K562 (cell line): ENCODE results near the gene HMG20B. TPM values are rescaled to one million over a fixed set of nuclear protein-coding genes. Genes with fewer than 3 reads are reported as not detected.
A peak's percentile ranks its signal among the peaks of the same experiment; 100 is the strongest.

Source experiments
- ADNP ChIP-seq: fragments of 200-800 bp; sonication (Bioruptor generic); IDR thresholded peaks from 2 replicates; pipeline ENCODE4 v1.6.1; 2016; ENCODE audit warnings: missing genetic modification characterization, missing compliant biosample characterization
- ATF6 ChIP-seq: sonication (generic); formaldehyde crosslinking; IDR thresholded peaks from 2 replicates; pipeline ENCODE4 v1.4.0; 2020; ENCODE audit warnings: mild to moderate bottlenecking, missing genetic modification reagents
- CBX1 ChIP-seq: sonication (generic); IDR thresholded peaks from 2 replicates; pipeline ENCODE4 v1.6.1; 2016; ENCODE audit warnings: antibody characterized with exemption, low read depth, mild to moderate bottlenecking
- CHD2 ChIP-seq: IDR thresholded peaks from 2 replicates; pipeline ENCODE4 v1.6.1; 2011; ENCODE audit warnings: low read depth, low read length
- CLOCK ChIP-seq: fragments of 250-450 bp; sonication (Bioruptor Pico); IDR thresholded peaks from 2 replicates; pipeline ENCODE4 v1.4.0; 2020; ENCODE audit warnings: mild to moderate bottlenecking, moderate library complexity, borderline replicate concordance
- CREBBP ChIP-seq: IDR thresholded peaks from one replicate; pipeline ENCODE4 v1.6.1; 2012; ENCODE audit warnings: low read depth, mild to moderate bottlenecking, control low read depth, inconsistent platforms, low read length
- FOXJ3 ChIP-seq: sonication (generic); formaldehyde crosslinking; IDR thresholded peaks from 2 replicates; pipeline ENCODE4 v1.4.0; 2020; ENCODE audit warnings: mild to moderate bottlenecking, missing genetic modification reagents
- FOXK1 ChIP-seq: sonication (generic); formaldehyde crosslinking; IDR thresholded peaks from 2 replicates; pipeline ENCODE4 v1.8.0; 2022; ENCODE audit warnings: missing genetic modification reagents, mild to moderate bottlenecking, borderline replicate concordance
- GTF2E2 ChIP-seq: fragments of 200-800 bp; sonication (Bioruptor generic); IDR thresholded peaks from 2 replicates; pipeline ENCODE4 v1.6.1; 2016; ENCODE audit warnings: missing genetic modification characterization, missing compliant biosample characterization
- NFXL1 ChIP-seq: fragments of 450-650 bp; formaldehyde crosslinking; IDR thresholded peaks from 2 replicates; pipeline ENCODE4 v1.4.0; 2021; ENCODE audit warnings: mild to moderate bottlenecking
- NR2F6 ChIP-seq: fragments of 450-650 bp; formaldehyde crosslinking; IDR thresholded peaks from 2 replicates; pipeline ENCODE4 v1.4.0; 2020; ENCODE audit warnings: mild to moderate bottlenecking
- NR3C1 ChIP-seq: sonication (generic); formaldehyde crosslinking; IDR thresholded peaks from 2 replicates; pipeline ENCODE4 v1.8.1; 2022; ENCODE audit warnings: missing genetic modification reagents
- PCBP2 ChIP-seq: fragments of 200-400 bp; formaldehyde crosslinking; IDR thresholded peaks from 2 replicates; pipeline ENCODE4 v1.6.1; 2018; ENCODE audit warnings: low read length, low read depth, mild to moderate bottlenecking, moderate library complexity; ENCODE audit not compliant: poor library complexity, severe bottlenecking
- SLC30A9 ChIP-seq: fragments of 250-450 bp; sonication (Bioruptor Pico); IDR thresholded peaks from 2 replicates; pipeline ENCODE4 v1.8.0; 2022; ENCODE audit warnings: mild to moderate bottlenecking, moderate library complexity
- SMAD3 ChIP-seq: fragments of 450-650 bp; formaldehyde crosslinking; conservative IDR thresholded peaks from 2 replicates; pipeline ENCODE4 v1.4.0; 2020; ENCODE audit warnings: mild to moderate bottlenecking
- SMARCE1 ChIP-seq: fragments of 450-650 bp; IDR thresholded peaks from 2 replicates; pipeline ENCODE4 v1.7.1; 2016; ENCODE audit warnings: mild to moderate bottlenecking
- TARDBP ChIP-seq: fragments of 450-650 bp; IDR thresholded peaks from 2 replicates; pipeline ENCODE4 v1.6.1; 2016
- TFAM ChIP-seq: fragments of 250-450 bp; sonication (Bioruptor Pico); conservative IDR thresholded peaks from 2 replicates; pipeline ENCODE4 v1.5.0; 2021; ENCODE audit warnings: mild to moderate bottlenecking, moderate library complexity
- YY1 ChIP-seq, 3 experiments: IDR thresholded peaks; 2 replicates each; pipeline ENCODE4 v1.6.1; 2011; ENCODE audit warnings: low read length in 2 of 3, mild to moderate bottlenecking in 2 of 3, moderate library complexity in 2 of 3, borderline replicate concordance in 1 of 3, control low read depth in 1 of 3, low read depth in 1 of 3; ENCODE audit not compliant: insufficient read depth in 3 of 3, insufficient replicate concordance in 2 of 3, control insufficient read depth in 1 of 3, insufficient read length in 1 of 3; ENCODE audit errors: extremely low read depth in 1 of 3
- ZNF224 ChIP-seq: sonication (generic); formaldehyde crosslinking; IDR thresholded peaks from 2 replicates; pipeline ENCODE4 v1.8.0; 2022; ENCODE audit warnings: mild to moderate bottlenecking, missing genetic modification reagents
- ZNF280B ChIP-seq: fragments of 250-450 bp; sonication (Bioruptor Pico); IDR thresholded peaks from 2 replicates; pipeline ENCODE4 v1.5.1; 2021; ENCODE audit warnings: mild to moderate bottlenecking
- ZNF3 ChIP-seq: fragments of 250-450 bp; sonication (Bioruptor Pico); IDR thresholded peaks from 2 replicates; pipeline ENCODE4 v1.5.0; 2021; ENCODE audit warnings: mild to moderate bottlenecking, moderate library complexity
- ZSCAN29 ChIP-seq: fragments of 450-650 bp; IDR thresholded peaks from 2 replicates; pipeline ENCODE4 v1.6.1; 2017
- polyA plus RNA-seq, 8 experiments: library from polyadenylated mRNA; depleted of rRNA in 4 of 8; stranded (reverse) in 5 of 8; unstranded in 3 of 8; fragments of >200 nt; fragmentation: Nextera tagmentation in 2 of 8; fragmentation: Illumina TruSeq in 1 of 8; extraction: Ambion mirVana in 2 of 8; extraction: Trizol in 1 of 8; gene quantifications; 2 replicates each; pipeline versions ENCODE4 v1.2.1 to v1.2.3, GENCODE V29; 2011 to 2014; ENCODE audit warnings: inconsistent platforms in 1 of 8, missing spikeins in 1 of 8
- total RNA-seq, 7 experiments: library from RNA; depleted of rRNA in 6 of 7; stranded (reverse); fragments of >200 nt in 6 of 7; fragmentation: Illumina TruSeq in 2 of 7; extraction: Trizol in 2 of 7; gene quantifications; 2 replicates each; pipeline versions ENCODE4 v1.2.1 to v1.2.3, GENCODE V29; 2011 to 2021; ENCODE audit warnings: low replicate concordance in 1 of 7

The HMG20B gene
- total and polyA plus RNA-seq, 9 of the 15 experiments (the other 6 are each of a cell fraction or from before 2014, with no cell fraction given): 0.35 to 172 (median 38.6) TPM

- TF ChIP-seq ATF6 (CRISPR knock-in tag) (no peak), PCBP2 (no peak), TFAM (CRISPR knock-in tag) (no peak), CBX1 (no peak), GTF2E2 (tag) (0 out of 2 replicates have a peak, but pooled peaks have one; percentile 33), ZNF280B (no peak), CHD2 (no peak), ZNF3 (no peak), YY1 (IDR thresholded peaks at IDR 0.05; ENCODE audit: borderline replicate concordance in 1 of 3, control insufficient read depth in 1 of 3, extremely low read depth in 1 of 3, insufficient read depth in 3 of 3, insufficient read length in 1 of 3, insufficient replicate concordance in 2 of 3, low read depth in 1 of 3, low read length in 2 of 3) (no peak), NR2F6 (CRISPR knock-in tag) (no peak), NFXL1 (no peak), ZSCAN29 (0 out of 2 replicates have a peak, but pooled peaks have one; percentile 45), FOXK1 (CRISPR knock-in tag) (no peak), ZNF224 (CRISPR knock-in tag) (no peak), ADNP (no peak), FOXJ3 (no peak), SMAD3 (CRISPR knock-in tag) (no peak), SMARCE1 (peak; percentile 47; the same call in 1 of the 2 replicates), NR3C1 (CRISPR knock-in tag) (no peak), CLOCK (CRISPR knock-in tag) (no peak), CREBBP (no peak), SLC30A9 (no peak), TARDBP (no peak)
Observed at GRCh38 chr19:3608079-3608641, 35.4 kb downstream of the HMG20B start (continued).
